K562 (cell line): ENCODE data around the gene SLC1A1. TPM values are rescaled to one million over a fixed set of nuclear protein-coding genes. Genes with fewer than 3 reads are reported as not detected.

ENCODE experiments used
- ATAC-seq: fragments of 200-7000 bp; cut with Tn5 transposase; 3 replicates; pipeline ENCODE4 v1.9.1; 2020; ENCODE audit warnings: moderate library complexity
- BruUV-seq: library from RNA; stranded (reverse); fragments of 400-500 nt; replicated peaks from 2 replicates; lab custom pipeline; 2021; lab: Mats Ljungman, UMichigan
- CTCF ChIA-PET: fragments of 300-600 bp; formaldehyde crosslinking; extraction: SDS; loops from one replicate; lab custom pipeline; 2021; ENCODE audit warnings: low intra/inter-chr PET ratio; lab: Yijun Ruan, JAX
- POLR2A ChIA-PET: fragments of 300-600, 350-650 bp; sonication (Branson Sonifier 250); formaldehyde crosslinking; extraction: SDS; loops from one replicate; lab custom pipeline; 2021; ENCODE audit warnings: antibody characterized with exemption, inconsistent platforms; lab: Yijun Ruan, JAX
- DNase-seq, 4 experiments: peaks; one replicate each; pipeline versions ENCODE4 v3.0.0 to v3.0.0-alpha.2; 2011 to 2018; ENCODE audit warnings: low spot score in 3 of 4, mixed read lengths in 3 of 4; ENCODE audit errors: extremely low read depth in 1 of 4
- FAIRE-seq: peaks from 2 replicates; lab custom pipeline; 2011; peaks lifted over from hg19 to GRCh38; lab: Jason Lieb, UNC
- H2AFZ ChIP-seq: 2 replicates; pipeline ENCODE4 v1.6.0; 2011; ENCODE audit warnings: low read depth, low read length, control low read depth, inconsistent platforms
- H3K27ac ChIP-seq: fragments of 200-600 bp; 3 replicates; pipeline ENCODE4 v1.8.0; 2011; ENCODE audit warnings: low read depth, mild to moderate bottlenecking, control low read depth, inconsistent platforms, low read length, moderate library complexity, mixed read lengths; ENCODE audit errors: extremely low read depth
- H3K27me3 ChIP-seq, 2 experiments: fragments of 300-600 bp in 1 of 2; 2 replicates in 1 of 2; 3 replicates in 1 of 2; pipeline versions ENCODE4 v1.6.0 to v1.8.0; 2011; ENCODE audit warnings: inconsistent platforms in 2 of 2, low read length in 2 of 2, mild to moderate bottlenecking in 1 of 2, mixed read lengths in 1 of 2, moderate library complexity in 1 of 2; ENCODE audit not compliant: control insufficient read depth in 2 of 2, insufficient read depth in 2 of 2
- H3K36me3 ChIP-seq: fragments of 300-600 bp; 3 replicates; pipeline ENCODE4 v1.8.0; 2011; ENCODE audit warnings: mild to moderate bottlenecking, low read length, inconsistent platforms; ENCODE audit not compliant: control insufficient read depth, insufficient read depth
- H3K4me1 ChIP-seq, 2 experiments: fragments of 200-600 bp in 1 of 2; replicated peaks in 1 of 2; 2 replicates in 1 of 2; 3 replicates in 1 of 2; pipeline versions ENCODE4 v1.5.1 to v1.8.0; 2011; ENCODE audit warnings: inconsistent platforms in 2 of 2, low read length in 2 of 2, mild to moderate bottlenecking in 1 of 2, mixed read lengths in 1 of 2, moderate library complexity in 1 of 2; ENCODE audit not compliant: control insufficient read depth in 2 of 2, insufficient read depth in 2 of 2
- H3K4me2 ChIP-seq: 2 replicates; pipeline ENCODE4 v1.6.1; 2011; ENCODE audit warnings: low read length, control low read depth, inconsistent platforms, mixed read lengths; ENCODE audit not compliant: insufficient read depth
- H3K4me3 ChIP-seq: fragments of 200-600 bp; sonication (generic), shearing (Covaris generic); 2 replicates; pipeline ENCODE4 v1.5.1; 2016; ENCODE audit warnings: control low read depth, inconsistent platforms
- H3K79me2 ChIP-seq: fragments of 200-600 bp; 3 replicates; pipeline ENCODE4 v1.8.0; 2011; ENCODE audit warnings: low read length, inconsistent platforms; ENCODE audit not compliant: control insufficient read depth, insufficient read depth
- H3K9ac ChIP-seq, 2 experiments: 2 replicates each; pipeline versions ENCODE4 v1.6.0 to v1.6.1; 2011; ENCODE audit warnings: low read depth in 2 of 2, low read length in 2 of 2, control low read depth in 1 of 2, inconsistent platforms in 1 of 2, mild to moderate bottlenecking in 1 of 2, mixed read lengths in 1 of 2; ENCODE audit not compliant: insufficient read depth in 1 of 2
- H3K9me1 ChIP-seq: one replicate; pipeline ENCODE4 v1.6.0; 2011; ENCODE audit warnings: inconsistent platforms, mild to moderate bottlenecking, low read length, moderate library complexity; ENCODE audit not compliant: control insufficient read depth, insufficient read depth
- H3K9me3 ChIP-seq: replicated peaks from 2 replicates; pipeline ENCODE4 v1.5.1; 2011; ENCODE audit warnings: low read depth, low read length, inconsistent platforms; ENCODE audit not compliant: control insufficient read depth, insufficient read depth
- H4K20me1 ChIP-seq: replicated peaks from 2 replicates; pipeline ENCODE4 v1.6.1; 2011; ENCODE audit warnings: low read length, inconsistent platforms, mixed read lengths; ENCODE audit not compliant: control insufficient read depth, insufficient read depth
- ETV6 ChIP-seq, 3 experiments: fragments of 150-350 bp in 1 of 3; sonication (generic) in 1 of 3; formaldehyde crosslinking in 1 of 3; IDR thresholded peaks; 2 replicates each; pipeline versions ENCODE4 v1.6.1 to v1.8.0; 2014 to 2022; ENCODE audit warnings: borderline replicate concordance in 2 of 3, low read depth in 2 of 3, antibody characterized with exemption in 1 of 3, low read length in 1 of 3, mild to moderate bottlenecking in 1 of 3, missing genetic modification reagents in 1 of 3
- NR2C1 ChIP-seq, 2 experiments: fragments of 450-650 bp; IDR thresholded peaks; 2 replicates each; pipeline ENCODE4 v1.6.1; 2017; ENCODE audit warnings: mild to moderate bottlenecking in 2 of 2, antibody characterized with exemption in 1 of 2, inconsistent platforms in 1 of 2, missing compliant biosample characterization in 1 of 2, missing genetic modification characterization in 1 of 2
- POLR2A ChIP-seq: fragments of 450-650 bp; conservative IDR thresholded peaks from 2 replicates; pipeline ENCODE4 v1.6.1; 2016
- SAFB ChIP-seq: fragments of 200-400 bp; formaldehyde crosslinking; IDR thresholded peaks from 2 replicates; pipeline ENCODE4 v1.6.1; 2017; ENCODE audit warnings: low read depth, low read length, borderline replicate concordance
- SIN3A ChIP-seq, 2 experiments: fragments of 150-350 bp in 1 of 2; IDR thresholded peaks; 2 replicates each; pipeline ENCODE4 v1.6.1; 2011 to 2016; ENCODE audit warnings: borderline replicate concordance in 2 of 2, low read depth in 2 of 2, low read length in 2 of 2, mild to moderate bottlenecking in 2 of 2, moderate library complexity in 2 of 2; ENCODE audit not compliant: control insufficient read depth in 1 of 2
- STAG1 ChIP-seq: sonication (generic); formaldehyde crosslinking; IDR thresholded peaks from 2 replicates; pipeline ENCODE4 v1.5.0; 2020; ENCODE audit warnings: missing genetic modification reagents, borderline replicate concordance
- ZBED1 ChIP-seq: IDR thresholded peaks from 2 replicates; pipeline ENCODE4 v1.6.1; 2014
- ZNF316 ChIP-seq: fragments of 450-650 bp; IDR thresholded peaks from 2 replicates; pipeline ENCODE4 v1.6.1; 2016
- WGBS: fragments of 100-300 bp; shearing (Covaris generic); methylation state at CpG from one replicate; pipeline ENCODE4 v1.1.6; 2016; ENCODE audit warnings: low coverage, mixed read lengths; ENCODE audit not compliant: insufficient coverage; ENCODE audit errors: missing lambda C conversion rate; 5-methylcytosine and 5-hydroxymethylcytosine counted together
- in situ Hi-C: fragments of 300-500 bp; cut with MboI; formaldehyde crosslinking; loops from 4 replicates; pipeline ENCODE4 v1.15.0; 2018; ENCODE audit warnings: inconsistent platforms, mixed read lengths
- intact Hi-C: fragments of 100-400 bp; cut with micrococcal nuclease; formaldehyde crosslinking; loops from 2 replicates; pipeline ENCODE4 v1.14.2; 2022
- polyA plus RNA-seq, 8 experiments: library from polyadenylated mRNA; depleted of rRNA in 4 of 8; stranded (reverse) in 5 of 8; unstranded in 3 of 8; fragments of >200 nt; fragmentation: Nextera tagmentation in 2 of 8; fragmentation: Illumina TruSeq in 1 of 8; extraction: Ambion mirVana in 2 of 8; extraction: Trizol in 1 of 8; gene quantifications; 2 replicates each; pipeline versions ENCODE4 v1.2.1 to v1.2.3, GENCODE V29; 2011 to 2014; ENCODE audit warnings: inconsistent platforms in 1 of 8, missing spikeins in 1 of 8
- total RNA-seq, 7 experiments: library from RNA; depleted of rRNA in 6 of 7; stranded (reverse); fragments of >200 nt in 6 of 7; fragmentation: Illumina TruSeq in 2 of 7; extraction: Trizol in 2 of 7; gene quantifications; 2 replicates each; pipeline versions ENCODE4 v1.2.1 to v1.2.3, GENCODE V29; 2011 to 2021; ENCODE audit warnings: low replicate concordance in 1 of 7

Gene SLC1A1
- total and polyA plus RNA-seq, 9 of the 15 experiments (the other 6 are each of a cell fraction or from before 2014, with no cell fraction given): 0.11 to 0.16 TPM; not detected in 7

GRCh38 chr9:4510546-4511322 lies 20.5 kb downstream of the SLC1A1 start:
- DNase-seq (no peak), ATAC-seq (no peak), FAIRE-seq (no peak)
- Histone ChIP-seq H3K27ac (no peak overlapping the region), H3K36me3 (no peaks in the 10 kb centered on the region), H3K27me3 (no peaks in the 10 kb centered on the region), H3K9me3 (no peaks in the 10 kb centered on the region), H3K9ac (no peak overlapping the region), H2AFZ (no peak overlapping the region), H3K4me3 (no peak overlapping the region), H3K4me2 (no peak overlapping the region), H3K9me1 (no peaks in the 10 kb centered on the region), H3K79me2 (no peaks in the 10 kb centered on the region), H4K20me1 (no peaks in the 10 kb centered on the region), H3K4me1 (no peaks in the 10 kb centered on the region)
- POLR2A ChIA-PET: no interaction called here
- intact Hi-C loops: no loop called here
- CTCF ChIA-PET: no interaction called here
- BruUV-seq: no TSS peak
- TF ChIP-seq ZNF316 (no peak), SIN3A (IDR thresholded peaks at IDR 0.05; ENCODE audit: borderline replicate concordance in 2 of 2, control insufficient read depth in 1 of 2, low read depth in 2 of 2, low read length in 2 of 2) (no peak), STAG1 (CRISPR knock-in tag) (no peak), ETV6 (IDR thresholded peaks at IDR 0.05; ENCODE audit: borderline replicate concordance in 1 of 2, low read depth in 2 of 2, low read length in 1 of 2) (no peak), ETV6 (CRISPR knock-in tag; IDR thresholded peaks at IDR 0.05; ENCODE audit: borderline replicate concordance) (no peak), NR2C1 (IDR thresholded peaks at IDR 0.05) (no peak), NR2C1 (tag; IDR thresholded peaks at IDR 0.05) (no peak), ZBED1 (no peak), SAFB (no peak), POLR2A (no peak)
- in situ Hi-C loops: no loop called here
- 24% methylated on average over 4 of the region's 4 CpGs for WGBS
